ENCODE data around the gene SLC6A11. TPM values are rescaled to one million over a fixed set of nuclear protein-coding genes. Genes with fewer than 3 reads are reported as not detected.

SLC6A11 gene
- total RNA-seq, 1 experiment from 2014 or later, result 0.85 TPM

DNA sequence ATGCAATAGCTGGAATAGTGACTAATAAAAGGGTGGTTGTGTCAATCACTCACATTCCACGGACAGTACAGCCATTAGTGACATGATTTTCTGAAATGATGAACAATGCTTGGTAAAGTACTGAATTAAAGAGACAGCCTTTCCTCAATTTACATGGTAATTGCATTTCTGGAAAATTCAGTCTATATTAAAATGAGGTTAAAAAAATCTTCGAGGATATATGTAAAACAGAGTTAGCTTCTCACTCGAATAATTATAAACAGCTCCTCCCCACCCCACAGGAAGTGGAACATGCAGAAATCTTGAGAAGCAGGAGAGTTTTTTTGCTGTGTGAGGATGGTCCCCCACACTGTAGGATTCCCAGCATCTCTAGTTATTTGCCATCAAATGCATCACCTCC lies 42.1 kb downstream of the SLC6A11 start:
- Mint-ChIP-seq H3K9me3 (peaks cover 19% of the 10 kb centered on the region), H3K4me1 (no peaks in the 10 kb centered on the region), H3K27me3 (ENCODE audit: low read depth) (peaks cover 70% of the 10 kb centered on the region), H3K4me3 (no peak overlapping the region), H3K27ac (no peak overlapping the region), H3K36me3 (0 out of 2 replicates have a peak, but pooled peaks cover 3% of the 10 kb centered on the region)
- TF ChIP-seq SMAD4 (CRISPR knock-in tag; IDR thresholded peaks at IDR 0.05) (no peak), NR3C1 (CRISPR knock-in tag; conservative IDR thresholded peaks at IDR 0.05; ENCODE audit: low read depth) (no peak)
- TF ChIP-seq, protein P1, sequence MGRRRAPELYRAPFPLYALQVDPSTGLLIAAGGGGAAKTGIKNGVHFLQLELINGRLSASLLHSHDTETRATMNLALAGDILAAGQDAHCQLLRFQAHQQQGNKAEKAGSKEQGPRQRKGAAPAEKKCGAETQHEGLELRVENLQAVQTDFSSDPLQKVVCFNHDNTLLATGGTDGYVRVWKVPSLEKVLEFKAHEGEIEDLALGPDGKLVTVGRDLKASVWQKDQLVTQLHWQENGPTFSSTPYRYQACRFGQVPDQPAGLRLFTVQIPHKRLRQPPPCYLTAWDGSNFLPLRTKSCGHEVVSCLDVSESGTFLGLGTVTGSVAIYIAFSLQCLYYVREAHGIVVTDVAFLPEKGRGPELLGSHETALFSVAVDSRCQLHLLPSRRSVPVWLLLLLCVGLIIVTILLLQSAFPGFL (CRISPR knock-in tag; IDR thresholded peaks at IDR 0.05; ENCODE audit: borderline replicate concordance), result no peak
- ChIA-PET CTCF (no interaction called here), POLR2A (no interaction called here)
- no peak for DNase-seq (ENCODE audit: low spot score)
- no peak for ATAC-seq

GRCh38 chr3:10867384-10867783 lies 51.4 kb downstream of the SLC6A11 start:
- H3K4me3 Mint-ChIP-seq, result no peak overlapping the region
- peak; percentile 60 for DNase-seq (ENCODE audit: low spot score)
- H3K9me3 Mint-ChIP-seq, result no peaks in the 10 kb centered on the region
- peak; percentile 58; the same call in 1 of the 2 replicates for ATAC-seq
- POLR2A ChIA-PET, result no interaction called here
- CTCF ChIA-PET, result interaction anchor here (0.5 to 0.8 kb wide), 2 partner anchors 75 to 329 kb away, joined by 3 to 5 read pairs; no protein-coding TSS in a partner anchor
- TF ChIP-seq, protein P2, sequence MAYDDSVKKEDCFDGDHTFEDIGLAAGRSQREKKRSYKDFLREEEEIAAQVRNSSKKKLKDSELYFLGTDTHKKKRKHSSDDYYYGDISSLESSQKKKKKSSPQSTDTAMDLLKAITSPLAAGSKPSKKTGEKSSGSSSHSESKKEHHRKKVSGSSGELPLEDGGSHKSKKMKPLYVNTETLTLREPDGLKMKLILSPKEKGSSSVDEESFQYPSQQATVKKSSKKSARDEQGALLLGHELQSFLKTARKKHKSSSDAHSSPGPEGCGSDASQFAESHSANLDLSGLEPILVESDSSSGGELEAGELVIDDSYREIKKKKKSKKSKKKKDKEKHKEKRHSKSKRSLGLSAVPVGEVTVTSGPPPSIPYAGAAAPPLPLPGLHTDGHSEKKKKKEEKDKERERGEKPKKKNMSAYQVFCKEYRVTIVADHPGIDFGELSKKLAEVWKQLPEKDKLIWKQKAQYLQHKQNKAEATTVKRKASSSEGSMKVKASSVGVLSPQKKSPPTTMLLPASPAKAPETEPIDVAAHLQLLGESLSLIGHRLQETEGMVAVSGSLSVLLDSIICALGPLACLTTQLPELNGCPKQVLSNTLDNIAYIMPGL (CRISPR knock-in tag; IDR thresholded peaks at IDR 0.05), result no peak
- TF ChIP-seq FOXP4 (CRISPR knock-in tag; IDR thresholded peaks at IDR 0.05), result no peak
- TF ChIP-seq PRRX2 (CRISPR knock-in tag; IDR thresholded peaks at IDR 0.05), result no peak
- TF ChIP-seq NFATC4 (CRISPR knock-in tag; IDR thresholded peaks at IDR 0.05), result no peak
- 0 out of 2 replicates have a peak, but pooled peaks have one; percentile 32 for TF ChIP-seq SMAD3 (CRISPR knock-in tag; IDR thresholded peaks at IDR 0.05; ENCODE audit: borderline replicate concordance)
- no peak for TF ChIP-seq MXD4 (CRISPR knock-in tag; IDR thresholded peaks at IDR 0.05; ENCODE audit: borderline replicate concordance)
- H3K27ac Mint-ChIP-seq, result no peak overlapping the region
- no peaks in the 10 kb centered on the region for H3K36me3 Mint-ChIP-seq
- peaks cover 98% of the 10 kb centered on the region for H3K27me3 Mint-ChIP-seq (ENCODE audit: low read depth)
- H3K4me1 Mint-ChIP-seq, result no peaks in the 10 kb centered on the region

DNA sequence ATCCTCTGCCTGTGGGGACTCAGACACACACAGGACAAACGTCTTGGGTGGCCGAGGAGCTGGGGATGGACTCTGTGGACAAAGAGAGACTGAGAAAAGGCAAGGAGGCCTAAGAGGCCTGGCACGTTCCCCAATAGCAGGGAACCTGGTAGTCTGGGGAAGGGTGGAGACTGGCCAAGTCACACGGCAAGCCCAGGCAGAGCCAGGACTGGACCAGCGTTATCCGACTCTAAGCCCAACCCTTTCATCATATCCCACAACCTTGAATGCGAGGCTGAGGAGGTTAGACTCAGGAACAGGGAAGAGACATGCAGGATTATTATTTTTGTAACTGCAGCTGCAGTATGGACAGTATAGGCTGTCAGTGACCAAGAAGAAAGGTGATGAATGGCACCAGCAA lies 53.4 kb downstream of the SLC6A11 start:
- CTCF ChIA-PET, result no interaction called here
- Mint-ChIP-seq H3K36me3 (no peaks in the 10 kb centered on the region), H3K4me1 (no peaks in the 10 kb centered on the region), H3K27me3 (ENCODE audit: low read depth) (peaks cover 98% of the 10 kb centered on the region), H3K4me3 (no peak overlapping the region), H3K27ac (no peak overlapping the region), H3K9me3 (no peaks in the 10 kb centered on the region)
- DNase-seq (ENCODE audit: low spot score) (no peak), ATAC-seq (no peak)
- POLR2A ChIA-PET, result no interaction called here
- TF ChIP-seq ERG (CRISPR knock-in tag; IDR thresholded peaks at IDR 0.05), result no peak
- no peak for TF ChIP-seq ESRRA (CRISPR knock-in tag; IDR thresholded peaks at IDR 0.05; ENCODE audit: borderline replicate concordance)
- no peak for TF ChIP-seq ZNF219 (CRISPR knock-in tag; IDR thresholded peaks at IDR 0.05; ENCODE audit: borderline replicate concordance)
- no peak for TF ChIP-seq STAT6 (CRISPR knock-in tag; conservative IDR thresholded peaks at IDR 0.05; ENCODE audit: low read depth)
- TF ChIP-seq, protein P3, sequence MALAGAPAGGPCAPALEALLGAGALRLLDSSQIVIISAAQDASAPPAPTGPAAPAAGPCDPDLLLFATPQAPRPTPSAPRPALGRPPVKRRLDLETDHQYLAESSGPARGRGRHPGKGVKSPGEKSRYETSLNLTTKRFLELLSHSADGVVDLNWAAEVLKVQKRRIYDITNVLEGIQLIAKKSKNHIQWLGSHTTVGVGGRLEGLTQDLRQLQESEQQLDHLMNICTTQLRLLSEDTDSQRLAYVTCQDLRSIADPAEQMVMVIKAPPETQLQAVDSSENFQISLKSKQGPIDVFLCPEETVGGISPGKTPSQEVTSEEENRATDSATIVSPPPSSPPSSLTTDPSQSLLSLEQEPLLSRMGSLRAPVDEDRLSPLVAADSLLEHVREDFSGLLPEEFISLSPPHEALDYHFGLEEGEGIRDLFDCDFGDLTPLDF (CRISPR knock-in tag; IDR thresholded peaks at IDR 0.05), result no peak
- TF ChIP-seq GTF2I (CRISPR knock-in tag; conservative IDR thresholded peaks at IDR 0.05), result no peak
- TF ChIP-seq NFATC4 (CRISPR knock-in tag; IDR thresholded peaks at IDR 0.05), result no peak
- TF ChIP-seq, protein P2 (CRISPR knock-in tag; IDR thresholded peaks at IDR 0.05), result no peak
- no peak for TF ChIP-seq E2F5 (CRISPR knock-in tag; IDR thresholded peaks at IDR 0.05)
- no peak for TF ChIP-seq OVOL2 (CRISPR knock-in tag; IDR thresholded peaks at IDR 0.05; ENCODE audit: borderline replicate concordance)
- TF ChIP-seq ZNF423 (CRISPR knock-in tag; IDR thresholded peaks at IDR 0.05), result no peak

Measured in WTC11 (cell line).